IPS-11a (cell line): ENCODE data around the gene PACSIN1.

Experiments used
- H3K4me3 ChIP-seq: one replicate; pipeline ENCODE4 v1.5.1; 2013; ENCODE audit warnings: low read depth, low read length, control low read depth

The PACSIN1 gene

DNA sequence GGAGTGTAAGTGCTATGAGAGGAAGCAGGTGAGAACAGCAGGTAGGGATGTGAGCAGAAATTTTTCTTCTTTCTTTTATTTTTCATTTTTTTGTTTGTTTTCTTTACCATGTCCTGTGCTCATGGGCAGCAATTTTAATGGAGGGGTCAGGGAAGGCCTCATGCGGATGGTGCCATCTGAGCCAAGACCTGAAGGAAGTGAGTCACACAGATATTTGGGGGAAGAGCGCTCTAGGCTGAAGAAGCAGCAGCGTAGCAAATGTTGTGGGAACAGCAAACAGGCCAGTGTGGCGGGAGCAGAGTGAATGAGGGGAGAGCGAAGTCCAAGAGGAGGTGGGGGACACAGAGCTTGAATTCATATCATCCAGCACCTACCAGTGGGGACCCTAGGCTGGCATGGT lies 77.5 kb downstream of the PACSIN1 start:
- no peak overlapping the region for H3K4me3 ChIP-seq

GRCh38 chr6:34544052-34544604 lies 78.3 kb downstream of the PACSIN1 start:
- H3K4me3 ChIP-seq: no peak overlapping the region

DNA sequence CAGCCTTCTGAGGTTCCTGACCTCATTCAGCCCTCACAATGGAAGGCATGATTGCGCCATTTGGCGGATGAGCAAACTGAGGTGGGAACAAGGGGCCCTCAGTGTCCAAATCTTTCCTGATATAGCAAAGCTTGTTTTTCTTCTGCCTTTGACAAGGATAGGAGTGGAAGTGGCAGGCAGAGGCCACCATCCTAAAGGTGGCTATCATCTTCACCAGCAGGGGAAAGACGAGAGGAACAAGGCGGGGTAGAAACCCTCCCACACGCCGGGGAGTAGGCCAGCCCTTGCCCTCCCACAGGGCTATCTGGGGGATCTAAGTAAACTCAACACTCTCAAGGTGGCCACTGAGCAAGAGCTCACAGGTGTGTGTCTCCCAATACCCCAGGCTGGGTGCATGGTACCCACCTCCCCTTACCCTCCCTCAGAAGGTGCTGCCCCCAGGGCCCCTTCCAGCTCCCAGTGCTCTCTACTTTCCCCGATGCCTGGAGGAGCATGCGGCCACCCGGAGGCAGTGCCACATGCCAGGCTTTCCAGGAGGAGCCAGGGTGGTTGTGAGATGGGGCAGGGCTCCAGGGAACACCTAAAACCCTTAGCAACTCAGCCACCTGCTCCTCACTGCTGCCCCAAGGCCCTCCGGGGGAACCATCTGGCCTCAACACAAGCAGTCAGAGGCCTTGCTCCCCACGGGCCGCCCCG lies 79.0 kb downstream of the PACSIN1 start:
- no peak overlapping the region for H3K4me3 ChIP-seq

GRCh38 chr6:34546551-34547321 lies 80.9 kb downstream of the PACSIN1 start:
- no peak overlapping the region for H3K4me3 ChIP-seq

DNA sequence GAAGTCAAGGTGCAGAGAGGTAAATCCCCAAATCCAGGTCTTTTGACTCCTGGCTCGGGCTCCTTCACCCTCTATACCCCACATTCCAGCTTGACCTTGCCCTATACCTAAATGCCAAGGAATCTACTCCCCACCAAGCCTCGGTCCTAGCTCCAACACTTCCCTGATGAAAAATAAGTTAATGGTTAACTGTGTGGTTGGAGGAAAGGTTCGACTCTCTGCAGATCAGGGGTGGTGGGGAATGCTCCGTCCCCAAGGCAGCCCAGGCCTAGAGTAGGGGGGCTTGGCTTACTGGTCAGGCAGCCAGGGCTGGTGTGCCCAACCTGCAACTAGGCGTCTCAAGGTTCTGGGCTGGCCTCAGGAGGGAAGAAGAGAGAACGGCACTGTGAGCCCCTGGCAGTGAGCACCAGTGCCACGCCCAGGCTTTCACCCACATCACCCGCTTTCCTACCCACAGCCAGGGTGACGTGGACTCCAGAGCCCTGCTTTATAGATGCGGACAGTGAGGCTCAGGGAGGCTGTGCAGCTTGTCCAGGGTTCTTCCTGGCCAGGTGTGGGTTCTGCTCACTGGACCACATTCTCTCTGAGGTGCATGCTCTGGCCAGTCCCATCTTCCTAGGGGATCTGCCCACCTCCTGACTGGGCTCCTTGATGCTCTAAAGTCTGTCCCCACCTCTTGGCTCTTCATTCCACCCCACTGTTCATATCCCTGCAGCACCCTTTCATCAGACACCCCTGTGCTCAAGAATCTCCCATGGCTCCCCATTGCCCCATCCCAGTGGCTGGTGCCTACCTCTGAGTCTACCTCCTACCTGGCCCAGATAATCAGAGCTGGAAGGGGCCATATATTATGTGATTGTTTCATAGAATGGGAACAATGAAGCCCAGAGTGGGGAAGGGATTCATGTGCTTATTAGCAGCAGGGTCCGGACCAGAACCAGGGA lies 82.1 kb downstream of the PACSIN1 start:
- H3K4me3 ChIP-seq: no peak overlapping the region

DNA sequence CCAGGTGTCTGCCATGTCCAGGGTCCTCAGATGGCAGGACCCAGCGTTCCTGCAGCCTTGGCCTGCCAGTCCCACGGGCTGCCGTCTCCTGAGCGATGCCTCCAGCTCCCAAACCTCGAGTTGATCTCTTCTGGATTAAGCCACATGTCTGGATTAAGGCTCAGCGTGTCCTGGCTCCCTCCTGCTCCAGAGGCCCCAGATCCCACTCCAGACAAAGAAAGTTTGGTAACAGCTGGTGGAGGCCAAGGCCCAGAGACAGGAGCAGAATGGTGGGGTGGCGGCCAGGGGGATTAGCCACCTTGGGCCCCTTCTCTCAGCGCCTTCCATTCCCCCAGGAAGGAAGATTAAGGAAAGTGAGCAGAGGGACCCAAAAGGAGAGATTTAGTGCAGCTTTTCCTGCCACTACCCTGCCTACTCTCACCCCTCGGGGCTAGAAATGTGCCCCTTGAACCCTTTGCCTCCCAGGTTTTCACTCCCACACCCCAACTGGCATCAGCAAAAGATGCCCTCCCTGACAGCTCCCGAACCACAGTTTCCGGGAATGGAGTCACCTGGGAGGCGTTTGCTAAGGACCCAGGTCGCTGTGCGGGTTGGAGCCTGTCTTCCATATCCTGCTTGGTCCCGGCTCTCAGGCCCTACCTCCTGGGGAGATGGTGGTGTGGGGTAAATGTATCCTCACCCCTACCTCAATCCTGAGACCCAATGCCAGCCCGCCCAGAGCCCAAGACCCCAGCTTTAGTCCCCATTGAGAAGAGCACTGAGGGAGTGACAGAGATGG lies 83.3 kb downstream of the PACSIN1 start:
- H3K4me3 ChIP-seq: no peak overlapping the region

GRCh38 chr6:34549804-34550202 lies 83.9 kb downstream of the PACSIN1 start:
- H3K4me3 ChIP-seq: no peak overlapping the region

GRCh38 chr6:34551720-34552119 lies 85.8 kb downstream of the PACSIN1 start:
- no peak overlapping the region for H3K4me3 ChIP-seq

DNA sequence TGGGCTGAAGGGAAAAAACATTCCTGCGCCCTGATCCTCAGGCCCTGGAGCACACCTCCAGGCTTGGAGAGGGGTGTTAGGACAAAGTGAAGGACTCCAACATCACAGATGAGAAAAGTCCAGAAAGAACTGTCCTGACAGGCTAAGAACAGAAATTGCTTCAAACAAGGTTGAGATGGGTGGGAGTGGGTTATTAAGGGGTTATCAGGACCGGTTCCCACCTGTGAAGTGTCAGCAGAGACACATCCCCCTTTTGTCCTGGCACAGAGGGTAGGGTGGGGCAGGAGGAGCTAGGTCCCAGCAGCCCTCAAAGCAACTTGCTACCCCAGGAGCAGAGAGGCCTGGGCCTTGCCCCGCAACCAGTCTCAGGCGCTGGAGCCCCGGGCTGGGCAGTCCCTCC lies 86.7 kb downstream of the PACSIN1 start:
- H3K4me3 ChIP-seq: no peak overlapping the region

- H3K4me3 ChIP-seq: no peak overlapping the region
Observed at GRCh38 chr6:34553146-34553545, 87.3 kb downstream of the PACSIN1 start.

- no peak overlapping the region for H3K4me3 ChIP-seq
Observed at GRCh38 chr6:34553750-34554149, 87.9 kb downstream of the PACSIN1 start.

GRCh38 chr6:34554291-34555006 lies 88.6 kb downstream of the PACSIN1 start:
- no peak overlapping the region for H3K4me3 ChIP-seq

- no peak overlapping the region for H3K4me3 ChIP-seq
Observed at GRCh38 chr6:34555007-34555322, 89.1 kb downstream of the PACSIN1 start.

DNA sequence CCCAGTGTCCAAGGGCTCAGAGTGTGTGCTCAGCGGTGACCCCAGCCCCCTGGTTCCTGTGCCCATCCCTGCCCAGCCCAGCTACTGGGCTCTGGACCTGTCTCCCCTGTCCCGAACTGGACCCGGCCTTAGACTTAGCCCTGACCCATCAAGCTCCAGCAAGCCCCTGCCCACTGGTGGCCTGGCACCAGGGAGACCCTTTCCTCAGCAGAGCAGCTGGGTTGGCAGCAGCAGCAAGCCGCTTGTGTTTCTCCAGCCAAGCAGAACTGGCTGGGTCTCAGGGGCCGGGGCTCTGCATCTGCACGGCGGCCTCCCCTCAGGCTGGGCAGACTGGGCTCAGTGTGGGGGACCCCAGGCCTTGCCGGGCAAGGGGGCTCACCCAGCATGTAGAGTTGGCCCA lies 89.5 kb downstream of the PACSIN1 start:
- no peak overlapping the region for H3K4me3 ChIP-seq

DNA sequence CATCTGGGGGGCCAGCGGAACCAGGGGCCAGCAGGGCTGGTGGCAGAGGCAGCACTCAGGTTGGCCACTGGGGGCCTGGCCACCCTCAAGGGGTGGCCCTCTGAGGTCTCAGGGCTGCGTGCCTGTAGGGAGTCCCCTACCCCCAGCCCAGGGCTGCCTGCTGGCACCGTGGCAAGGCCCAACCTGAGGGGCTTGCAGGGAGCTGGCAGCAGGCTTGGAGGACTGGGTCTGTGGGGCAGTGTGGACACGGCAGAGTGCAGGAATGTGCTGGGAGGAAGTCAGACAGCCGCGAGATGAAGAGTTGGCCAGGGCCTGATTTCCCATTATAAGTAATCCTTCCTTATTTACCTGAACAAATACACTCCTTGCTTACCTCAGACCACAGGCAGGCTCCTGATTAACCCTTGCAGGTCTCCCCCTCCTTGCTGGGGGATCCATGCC lies 90.2 kb downstream of the PACSIN1 start, which contains the start of gene SPDEF:
Gene SPDEF (minus strand): TSS at position 299 of the 441 bp plus-strand sequence. CDS start 11,874 bp downstream, outside the sequence.
- H3K4me3 ChIP-seq: no peak within 1 kb of the TSS

- H3K4me3 ChIP-seq: no peak overlapping the region
Observed at GRCh38 chr6:34556493-34556892, 90.6 kb downstream of the PACSIN1 start.

DNA sequence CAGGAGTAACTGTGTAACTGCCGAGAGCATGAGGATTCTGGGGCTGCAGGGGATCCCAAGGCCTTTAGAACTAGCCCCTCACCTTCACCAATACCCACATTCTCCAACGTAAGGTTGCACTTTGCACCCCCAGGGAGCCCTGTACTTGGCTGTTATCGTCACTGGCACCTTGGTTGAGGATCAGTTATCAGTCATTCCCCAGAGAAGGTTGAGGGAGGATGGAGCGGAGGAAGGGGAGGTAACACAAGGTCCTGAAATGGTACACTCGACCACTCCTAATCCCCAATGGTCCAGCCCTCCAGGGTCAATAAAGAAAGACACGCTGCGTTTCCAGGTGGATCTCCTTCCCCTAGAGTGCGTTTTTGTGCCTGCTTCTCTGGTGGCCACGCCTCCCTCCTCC lies 91.4 kb downstream of the PACSIN1 start:
- H3K4me3 ChIP-seq: no peak overlapping the region

- no peak overlapping the region for H3K4me3 ChIP-seq
Observed at GRCh38 chr6:34558172-34558714, 92.4 kb downstream of the PACSIN1 start.

GRCh38 chr6:34559651-34560365 lies 93.9 kb downstream of the PACSIN1 start:
- H3K4me3 ChIP-seq: no peak overlapping the region
